ENCODE measurements around the gene COL18A1. TPM values are rescaled to one million over a fixed set of nuclear protein-coding genes. Genes with fewer than 3 reads are reported as not detected.

Gene COL18A1
- total RNA-seq, 1 experiment from 2014 or later: 77.0 TPM

DNA sequence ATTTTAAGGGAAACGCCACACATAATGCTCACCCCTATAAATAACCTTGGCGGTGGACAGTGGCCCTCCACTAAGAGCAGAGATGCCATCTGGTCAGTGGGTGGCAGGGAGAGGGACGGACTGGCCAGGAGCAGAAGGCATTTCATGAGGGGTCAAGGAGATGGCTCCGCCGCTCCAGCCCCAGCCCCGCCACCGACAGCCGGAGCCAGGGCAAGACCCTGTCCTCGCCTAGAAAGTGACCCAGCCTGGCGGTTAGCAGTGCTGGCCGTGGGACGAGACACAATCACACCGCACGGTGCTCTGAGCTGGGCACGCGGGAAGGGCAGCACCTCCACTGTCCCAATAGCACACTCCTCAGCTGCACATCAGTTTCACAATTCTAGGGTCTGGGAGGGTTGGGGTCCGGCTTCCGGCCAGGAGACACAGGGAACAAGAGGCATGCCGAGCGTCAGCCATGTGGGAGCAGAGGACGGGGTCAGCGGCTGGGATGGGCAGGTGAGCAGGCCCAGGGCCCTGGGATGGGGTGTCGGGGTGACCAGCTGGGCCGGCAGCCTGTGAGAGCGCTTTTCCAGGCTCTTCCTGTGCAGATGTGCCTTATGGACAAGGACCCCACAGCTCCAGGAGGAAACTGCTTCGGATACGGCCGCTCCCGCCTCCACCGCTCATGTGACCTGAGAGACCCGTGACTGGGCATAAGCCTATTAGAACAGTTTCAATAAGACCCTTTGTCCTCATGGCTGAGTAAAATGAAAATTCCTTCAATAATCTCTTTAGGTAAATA is 131.5 kb downstream of the COL18A1 start:
- H3F3A ChIP-seq (ENCODE audit: low read length, unreplicated experiment): no peaks in the 10 kb centered on the region
- peaks cover 5% of the 10 kb centered on the region; the same call in 1 of the 2 replicates for H3K36me3 ChIP-seq (ENCODE audit: low read depth, low read length)
- no TSS peak for BruUV-seq (replicated peaks)
- intact Hi-C loops (cut with micrococcal nuclease): no loop called here
- no peaks in the 10 kb centered on the region for H3K9me3 ChIP-seq (ENCODE audit: low read length)
- TF ChIP-seq EZH2phosphoT487 (IDR thresholded peaks at IDR 0.05; ENCODE audit: borderline replicate concordance, low read length): no peak
- TF ChIP-seq EZH2 (IDR thresholded peaks at IDR 0.05; ENCODE audit: low read length, unreplicated experiment): no peak
- TF ChIP-seq, protein P1, sequence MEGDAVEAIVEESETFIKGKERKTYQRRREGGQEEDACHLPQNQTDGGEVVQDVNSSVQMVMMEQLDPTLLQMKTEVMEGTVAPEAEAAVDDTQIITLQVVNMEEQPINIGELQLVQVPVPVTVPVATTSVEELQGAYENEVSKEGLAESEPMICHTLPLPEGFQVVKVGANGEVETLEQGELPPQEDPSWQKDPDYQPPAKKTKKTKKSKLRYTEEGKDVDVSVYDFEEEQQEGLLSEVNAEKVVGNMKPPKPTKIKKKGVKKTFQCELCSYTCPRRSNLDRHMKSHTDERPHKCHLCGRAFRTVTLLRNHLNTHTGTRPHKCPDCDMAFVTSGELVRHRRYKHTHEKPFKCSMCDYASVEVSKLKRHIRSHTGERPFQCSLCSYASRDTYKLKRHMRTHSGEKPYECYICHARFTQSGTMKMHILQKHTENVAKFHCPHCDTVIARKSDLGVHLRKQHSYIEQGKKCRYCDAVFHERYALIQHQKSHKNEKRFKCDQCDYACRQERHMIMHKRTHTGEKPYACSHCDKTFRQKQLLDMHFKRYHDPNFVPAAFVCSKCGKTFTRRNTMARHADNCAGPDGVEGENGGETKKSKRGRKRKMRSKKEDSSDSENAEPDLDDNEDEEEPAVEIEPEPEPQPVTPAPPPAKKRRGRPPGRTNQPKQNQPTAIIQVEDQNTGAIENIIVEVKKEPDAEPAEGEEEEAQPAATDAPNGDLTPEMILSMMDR (conservative IDR thresholded peaks at IDR 0.05; ENCODE audit: low read depth, low read length): no peak
- H3K27me3 ChIP-seq (ENCODE audit: low read length): no peaks in the 10 kb centered on the region
- no peaks in the 10 kb centered on the region for H3K9me2 ChIP-seq (replicated peaks; ENCODE audit: low read length)
- ChIA-PET POLR2A (ENCODE audit: unreplicated experiment) (no interaction called here), CTCF (no interaction called here)
- no peak overlapping the region for H3K9ac ChIP-seq (ENCODE audit: low read length)
- no peak overlapping the region for H3K4me2 ChIP-seq (ENCODE audit: low read length)
- H3K27ac ChIP-seq (ENCODE audit: low read length): no peak overlapping the region
- H3K79me2 ChIP-seq (ENCODE audit: low read length): peaks cover 52% of the 10 kb centered on the region
- no peak overlapping the region for H3K4me3 ChIP-seq (ENCODE audit: low read length)
- DNase-seq: no peak
- ATAC-seq: no peak
- H4K20me1 ChIP-seq (ENCODE audit: low read length): 0 out of 2 replicates have a peak, but pooled peaks cover 3% of the 10 kb centered on the region
- H3K4me1 ChIP-seq (ENCODE audit: insufficient read depth, low read length): peaks cover 13% of the 10 kb centered on the region; the same call in 1 of the 2 replicates
- no peak overlapping the region for H2AFZ ChIP-seq (ENCODE audit: low read length)

DNA sequence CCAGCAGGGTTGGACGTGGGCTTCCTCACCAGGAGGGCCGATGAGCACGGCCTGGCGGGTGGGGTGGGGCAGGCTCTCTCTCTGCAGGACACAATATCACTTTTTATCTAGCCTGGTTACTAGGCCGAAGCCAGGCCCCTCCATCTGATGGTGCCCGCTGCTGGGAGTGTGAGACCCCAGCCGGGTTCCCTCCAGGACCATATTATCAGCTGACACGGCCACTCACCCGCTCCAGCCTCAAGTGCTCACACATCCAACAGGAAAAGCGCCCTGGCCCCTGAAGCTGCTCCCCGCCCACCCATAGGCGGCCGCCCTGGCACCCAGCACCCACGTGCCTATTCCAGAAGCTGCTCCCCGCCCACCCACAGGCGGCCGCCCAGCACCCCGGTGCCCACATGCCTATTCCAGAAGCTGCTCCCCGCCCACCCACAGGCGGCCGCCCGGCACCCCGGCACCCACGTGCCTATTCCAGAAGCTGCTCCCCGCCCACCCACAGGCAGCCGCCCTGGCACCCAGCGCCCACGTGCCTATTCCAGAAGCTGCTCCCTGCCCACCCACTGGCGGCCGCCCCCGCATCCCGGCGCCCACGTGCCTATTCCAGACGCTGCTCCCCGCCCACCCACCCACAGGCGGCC is 132.3 kb downstream of the COL18A1 start:
- ChIA-PET POLR2A (ENCODE audit: unreplicated experiment) (interaction anchor here (0.6 kb wide), 1 partner anchor 1039 kb away, joined by 3 read pairs; no protein-coding TSS in a partner anchor), CTCF (no interaction called here)
- no TSS peak for BruUV-seq (replicated peaks)
- Histone ChIP-seq H3K27me3 (ENCODE audit: low read length) (no peaks in the 10 kb centered on the region), H2AFZ (ENCODE audit: low read length) (no peak overlapping the region), H3K9ac (ENCODE audit: low read length) (no peak overlapping the region), H3K36me3 (ENCODE audit: low read depth, low read length) (no peaks in the 10 kb centered on the region; the same call in 1 of the 2 replicates), H3K79me2 (ENCODE audit: low read length) (peaks cover 55% of the 10 kb centered on the region), H4K20me1 (ENCODE audit: low read length) (0 out of 2 replicates have a peak, but pooled peaks cover 3% of the 10 kb centered on the region), H3K4me1 (ENCODE audit: insufficient read depth, low read length) (peaks cover 13% of the 10 kb centered on the region; the same call in 1 of the 2 replicates), H3K27ac (ENCODE audit: low read length) (no peak overlapping the region), H3K4me3 (ENCODE audit: low read length) (no peak overlapping the region), H3F3A (ENCODE audit: low read length, unreplicated experiment) (no peaks in the 10 kb centered on the region), H3K9me2 (replicated peaks; ENCODE audit: low read length) (no peaks in the 10 kb centered on the region), H3K4me2 (ENCODE audit: low read length) (no peak overlapping the region), H3K9me3 (ENCODE audit: low read length) (no peaks in the 10 kb centered on the region)
- ATAC-seq (no peak), DNase-seq (no peak)
- TF ChIP-seq, protein P1 (conservative IDR thresholded peaks at IDR 0.05; ENCODE audit: low read depth, low read length): no peak
- TF ChIP-seq EZH2 (IDR thresholded peaks at IDR 0.05; ENCODE audit: low read length, unreplicated experiment): no peak
- no peak for TF ChIP-seq EZH2phosphoT487 (IDR thresholded peaks at IDR 0.05; ENCODE audit: borderline replicate concordance, low read length)
- intact Hi-C loops (cut with micrococcal nuclease): no loop called here
